Fibroblast of upper back skin (primary cell): ENCODE data around the gene SETMAR.

Experiments used
- DNase-seq: peaks from one replicate; pipeline ENCODE4 v3.0.0-alpha.2; 2013

The SETMAR gene

DNA sequence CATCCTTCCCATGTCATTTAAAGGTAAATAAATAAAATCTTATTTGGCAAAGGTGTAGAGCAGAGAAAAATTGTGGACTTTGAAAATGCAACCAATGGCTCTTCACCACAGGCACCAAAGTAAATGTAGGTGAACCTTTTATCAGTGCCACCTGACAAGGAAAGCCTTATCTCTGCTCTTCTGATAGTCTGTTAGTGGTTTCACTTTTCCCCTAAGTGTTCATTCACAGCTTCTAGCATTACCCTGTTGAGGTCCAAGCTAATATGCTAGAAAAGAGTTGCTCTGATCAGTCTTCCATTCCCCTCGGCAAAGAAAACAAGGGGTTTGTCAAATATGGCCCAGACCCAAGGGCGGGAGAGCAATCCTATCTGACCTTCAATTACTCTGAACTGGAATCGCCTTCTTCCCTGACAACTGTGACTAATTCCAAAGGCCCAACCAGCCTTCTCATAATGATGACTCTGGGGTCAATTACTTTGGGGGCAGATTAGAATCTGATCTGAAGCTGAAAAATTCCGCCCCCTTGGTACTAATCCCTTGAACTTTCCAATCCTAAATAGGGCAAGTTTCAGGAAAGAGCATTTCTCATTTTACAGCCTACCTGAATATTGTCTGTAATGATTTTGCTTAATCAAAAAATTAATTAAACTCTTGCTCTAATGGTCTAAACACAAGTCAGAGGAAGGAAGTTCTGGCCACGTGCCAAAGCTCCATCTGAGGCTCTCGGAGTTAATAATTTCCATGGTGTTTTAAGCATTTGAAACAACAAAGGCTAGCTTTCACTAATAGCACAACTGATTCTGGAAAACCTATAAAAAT lies 52.4 kb downstream of the SETMAR start:
- no peak for DNase-seq

GRCh38 chr3:4356220-4356540 lies 53.0 kb downstream of the SETMAR start:
- no peak for DNase-seq

GRCh38 chr3:4356546-4357410 lies 53.6 kb downstream of the SETMAR start:
- no peak for DNase-seq

- no peak for DNase-seq
Measured at GRCh38 chr3:4358273-4358672, 55.1 kb downstream of the SETMAR start.

GRCh38 chr3:4359805-4360502 lies 56.8 kb downstream of the SETMAR start:
- DNase-seq: no peak

- DNase-seq: no peak
Measured at GRCh38 chr3:4360817-4361216, 57.6 kb downstream of the SETMAR start.

DNA sequence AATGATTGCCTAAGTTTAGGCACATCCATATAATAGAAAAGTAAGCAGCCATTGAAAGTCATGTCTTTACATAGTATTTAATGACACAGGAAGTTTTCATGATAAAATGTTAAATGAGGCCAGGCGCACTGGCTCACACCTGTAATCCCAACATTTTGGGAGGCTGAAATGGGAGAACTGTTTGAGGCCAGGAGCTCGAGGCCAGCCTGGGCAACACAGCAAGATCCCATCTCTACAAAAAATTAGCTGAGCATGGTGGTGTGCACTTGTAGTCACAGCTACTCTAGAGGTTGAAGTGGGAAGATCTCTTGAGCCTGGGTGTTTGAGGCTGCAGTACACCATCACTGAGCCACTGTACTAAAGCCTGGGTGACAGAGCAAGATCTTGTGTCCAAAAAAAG lies 59.4 kb downstream of the SETMAR start:
- no peak for DNase-seq
